GM21423 (cell line): ENCODE data around the gene TOR1AIP1.

Source experiments
- ATAC-seq: cut with Tn5 transposase; IDR thresholded peaks from one replicate; pipeline ENCODE4 v1.9.1; 2021; ENCODE audit warnings: mild to moderate bottlenecking, moderate library complexity; ENCODE audit not compliant: unreplicated experiment

TOR1AIP1 gene

DNA sequence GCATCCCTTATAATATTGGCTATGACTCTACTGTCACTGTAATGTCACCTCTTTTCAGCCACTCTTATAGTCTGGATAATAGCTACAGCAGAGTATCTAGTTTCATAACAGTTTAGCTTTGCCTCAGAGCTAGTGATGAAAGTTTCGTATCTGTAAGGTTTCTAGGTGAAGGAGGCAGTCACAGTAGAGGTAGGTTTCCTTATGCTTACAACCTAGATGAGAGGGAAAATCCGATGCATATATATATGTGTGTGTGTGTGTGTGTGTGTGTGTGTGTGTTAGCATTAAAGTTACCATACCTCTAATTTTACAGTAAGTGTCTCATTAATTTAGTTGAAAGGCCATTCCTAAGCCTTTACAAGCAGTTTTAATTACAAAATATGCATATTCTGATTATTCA lies 2.3 kb upstream of the TOR1AIP1 start:
- no peak for ATAC-seq

DNA sequence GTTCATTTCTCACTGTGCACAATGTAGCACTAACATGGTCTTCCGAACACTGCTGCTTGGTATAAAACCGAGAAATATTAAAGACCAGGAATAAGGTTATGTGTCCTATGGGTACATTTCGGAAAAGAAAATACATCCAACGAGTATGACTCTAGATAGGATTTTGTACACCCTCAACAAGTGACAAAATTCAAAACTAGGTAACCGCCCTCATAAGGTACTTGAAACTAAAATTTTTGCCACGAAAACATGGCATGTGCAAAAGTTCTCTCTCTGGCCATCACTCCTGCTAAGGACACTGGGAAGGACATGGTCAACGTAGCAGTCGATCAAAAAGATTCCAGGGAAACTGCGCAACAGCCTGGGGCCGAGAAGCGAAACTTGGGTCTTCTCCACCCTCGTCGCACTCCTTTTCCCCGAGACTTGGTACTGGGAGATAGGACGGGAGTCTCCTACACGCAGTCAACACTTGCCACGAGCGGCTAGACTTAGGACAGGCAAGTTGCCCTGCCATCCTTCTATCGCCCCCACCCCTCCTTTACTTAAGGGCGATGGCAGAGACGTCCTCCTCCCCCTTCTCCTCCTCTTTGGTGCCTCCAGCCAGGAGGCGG lies 338 bp upstream of the TOR1AIP1 start:
- no peak for ATAC-seq

DNA sequence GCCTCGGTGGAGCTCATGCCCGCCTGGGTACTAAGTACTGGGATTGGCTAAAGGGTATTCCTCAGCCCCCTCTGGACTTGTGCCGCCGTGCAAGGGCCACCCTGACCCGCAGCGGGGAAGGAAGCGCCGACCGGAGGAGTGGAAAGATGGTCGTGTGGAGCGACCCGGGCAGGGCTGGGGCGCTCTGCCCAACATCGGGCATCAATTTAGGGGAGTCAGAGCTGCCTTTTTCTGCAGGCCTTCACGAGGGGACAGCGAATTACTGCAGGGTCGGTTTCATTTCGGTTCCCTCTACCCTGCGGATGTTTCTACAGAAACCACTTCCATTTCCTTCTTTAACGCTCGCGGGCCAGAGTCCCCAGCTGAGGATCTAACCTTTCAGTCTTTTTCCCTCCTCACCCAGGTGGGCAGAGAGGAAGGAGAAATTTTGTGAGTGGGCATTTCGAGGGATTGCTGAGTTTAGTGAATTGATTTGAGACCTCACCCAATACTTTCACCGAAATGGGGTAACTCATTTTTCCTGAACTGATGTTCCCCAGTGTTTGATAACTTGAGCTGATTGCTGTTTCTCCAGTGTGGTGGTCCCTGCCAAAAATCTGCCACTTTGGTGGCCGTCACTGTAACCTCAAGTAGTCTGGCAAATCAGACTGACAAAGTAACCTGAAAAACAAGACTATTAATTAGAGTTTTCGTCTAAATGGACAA lies 1.1 kb downstream of the TOR1AIP1 start:
- peak; percentile 14 for ATAC-seq

DNA sequence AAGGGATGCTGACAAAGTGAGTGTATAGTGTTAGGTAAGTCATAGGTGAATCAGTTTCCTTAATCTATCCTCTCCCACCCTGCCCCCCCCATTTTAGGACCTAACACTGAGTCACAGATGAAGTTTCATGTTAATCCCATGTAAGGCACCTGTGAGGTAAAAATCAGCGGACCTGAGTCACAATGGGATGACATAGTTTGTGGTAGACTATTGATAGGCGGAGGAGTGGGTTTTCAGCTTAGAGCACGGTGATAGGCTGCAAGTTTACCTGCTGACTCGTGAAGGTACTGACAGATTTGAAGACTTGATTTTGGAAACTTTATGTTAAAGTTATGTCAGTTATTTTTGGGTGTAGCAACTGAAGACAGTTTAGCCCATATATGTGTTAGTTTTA lies 1.7 kb downstream of the TOR1AIP1 start:
- peak; percentile 26 for ATAC-seq

DNA sequence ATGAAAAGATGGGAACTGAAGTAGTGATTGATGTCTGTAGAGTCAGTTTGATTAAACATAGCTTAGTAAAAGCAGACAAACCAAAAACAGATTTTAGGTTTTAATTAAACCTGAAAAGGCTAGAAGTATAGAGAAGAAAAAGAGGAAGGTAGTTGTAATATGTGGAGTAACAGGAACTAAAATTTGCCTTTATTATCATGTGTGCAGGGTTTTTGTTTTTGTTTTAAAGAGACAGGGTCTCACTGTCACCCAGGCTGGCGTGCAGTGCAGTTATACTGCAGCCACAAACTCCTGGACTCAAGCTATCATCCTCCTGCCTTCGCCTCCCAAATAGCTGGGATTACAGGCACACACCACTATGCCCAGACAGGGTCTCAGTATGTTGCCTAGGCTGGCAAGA lies 6.0 kb downstream of the TOR1AIP1 start:
- ATAC-seq, result no peak

DNA sequence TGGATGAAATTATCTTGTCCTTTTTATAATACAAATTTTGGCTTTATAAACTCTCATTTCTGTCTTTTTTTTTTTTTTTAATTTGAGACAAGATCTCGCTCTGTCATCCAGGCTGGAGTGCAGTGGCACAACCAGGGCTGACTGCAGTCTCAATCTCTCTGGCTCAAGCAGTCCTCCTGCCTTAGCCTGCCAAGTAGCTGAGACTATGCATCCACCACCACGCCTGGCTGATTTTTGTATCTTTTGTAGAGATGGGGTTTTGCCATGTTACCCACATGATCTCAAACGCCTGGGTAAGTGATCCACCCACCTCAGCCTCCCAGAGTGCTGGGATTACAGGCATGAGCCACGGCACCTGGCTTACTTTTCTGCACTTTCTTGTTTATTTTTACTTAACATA lies 7.5 kb downstream of the TOR1AIP1 start:
- ATAC-seq, result no peak

DNA sequence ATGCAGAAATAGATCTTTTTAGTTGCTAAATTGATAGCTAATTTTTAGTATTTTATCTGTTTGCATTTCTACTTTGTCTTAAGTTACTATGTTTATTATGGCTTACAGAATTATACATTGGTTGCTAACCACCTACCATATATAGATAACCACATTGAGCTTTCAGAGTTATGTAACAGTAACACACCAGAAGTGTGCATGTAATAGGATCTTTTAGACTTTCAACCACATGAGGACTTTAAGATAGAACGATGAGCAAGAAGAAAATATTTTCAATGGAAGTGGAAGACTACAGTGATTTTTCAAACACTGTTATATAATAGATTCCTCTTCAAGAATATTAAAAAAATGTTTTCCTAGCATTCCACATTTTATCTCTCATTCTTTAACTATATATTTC lies 28.8 kb downstream of the TOR1AIP1 start:
- no peak for ATAC-seq

DNA sequence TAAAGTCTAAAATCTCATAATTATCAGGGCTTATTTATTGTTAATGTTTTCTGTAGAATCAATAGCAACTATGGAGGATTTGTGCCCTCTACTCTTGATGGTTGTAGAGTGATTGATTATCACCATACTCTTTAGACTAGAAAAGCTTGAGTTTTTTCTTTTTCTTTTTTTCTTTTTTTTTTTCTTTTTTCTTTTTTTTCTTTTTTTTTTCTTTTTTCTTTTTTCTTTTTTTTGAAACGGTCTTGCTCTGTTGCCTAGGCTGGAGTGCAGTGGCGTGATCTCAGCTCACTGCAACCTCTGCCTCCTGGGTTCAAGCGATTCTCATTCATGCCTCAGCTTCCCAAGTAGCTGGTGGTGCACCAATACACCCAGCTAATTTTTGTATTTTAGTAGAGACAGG lies 29.7 kb downstream of the TOR1AIP1 start:
- no peak for ATAC-seq

DNA sequence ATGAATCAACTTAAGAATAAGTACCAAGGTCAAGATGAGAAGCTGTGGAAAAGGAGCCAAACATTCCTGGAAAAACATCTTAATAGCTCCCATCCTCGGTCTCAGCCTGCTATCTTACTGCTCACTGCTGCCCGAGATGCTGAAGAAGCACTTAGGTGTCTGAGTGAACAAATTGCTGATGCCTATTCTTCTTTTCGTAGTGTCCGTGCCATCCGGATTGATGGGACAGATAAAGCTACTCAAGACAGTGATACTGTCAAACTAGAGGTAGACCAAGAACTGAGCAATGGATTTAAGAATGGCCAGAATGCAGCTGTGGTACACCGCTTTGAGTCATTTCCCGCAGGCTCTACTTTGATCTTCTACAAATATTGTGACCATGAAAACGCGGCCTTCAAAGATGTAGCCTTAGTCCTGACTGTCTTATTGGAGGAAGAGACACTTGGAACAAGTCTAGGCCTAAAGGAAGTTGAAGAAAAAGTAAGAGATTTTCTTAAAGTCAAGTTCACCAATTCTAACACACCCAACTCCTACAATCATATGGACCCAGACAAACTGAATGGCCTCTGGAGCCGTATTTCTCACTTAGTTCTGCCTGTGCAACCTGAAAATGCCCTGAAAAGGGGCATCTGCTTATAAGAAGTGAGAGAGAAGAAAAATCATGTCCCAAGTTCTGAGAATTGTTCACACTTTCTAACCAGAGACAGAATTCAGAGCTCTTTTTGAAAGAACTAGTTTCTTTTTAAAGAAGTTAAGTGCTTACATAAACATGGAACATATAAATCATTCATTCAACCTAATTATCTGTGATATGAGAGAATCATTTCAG lies 35.7 kb downstream of the TOR1AIP1 start:
- no peak for ATAC-seq

DNA sequence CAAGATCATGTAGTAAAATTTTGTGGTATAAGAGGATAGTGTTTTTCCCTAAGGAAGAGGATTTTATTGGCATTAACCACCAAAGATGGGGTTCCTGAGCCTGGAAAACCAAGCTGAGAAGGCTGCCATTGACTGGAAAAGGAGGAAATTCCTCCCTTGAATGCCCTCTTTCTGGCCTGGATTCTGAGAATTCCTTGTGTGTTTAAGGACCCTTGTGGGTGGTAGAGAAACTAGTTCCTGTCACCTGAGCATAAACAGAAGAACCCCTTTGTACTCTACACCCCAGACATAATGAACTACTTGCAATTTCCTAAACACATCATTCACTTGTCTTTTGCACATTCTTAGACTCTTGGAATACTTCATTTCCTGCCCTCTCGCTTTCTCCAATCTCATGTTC lies 39.4 kb downstream of the TOR1AIP1 start:
- ATAC-seq, result no peak

DNA sequence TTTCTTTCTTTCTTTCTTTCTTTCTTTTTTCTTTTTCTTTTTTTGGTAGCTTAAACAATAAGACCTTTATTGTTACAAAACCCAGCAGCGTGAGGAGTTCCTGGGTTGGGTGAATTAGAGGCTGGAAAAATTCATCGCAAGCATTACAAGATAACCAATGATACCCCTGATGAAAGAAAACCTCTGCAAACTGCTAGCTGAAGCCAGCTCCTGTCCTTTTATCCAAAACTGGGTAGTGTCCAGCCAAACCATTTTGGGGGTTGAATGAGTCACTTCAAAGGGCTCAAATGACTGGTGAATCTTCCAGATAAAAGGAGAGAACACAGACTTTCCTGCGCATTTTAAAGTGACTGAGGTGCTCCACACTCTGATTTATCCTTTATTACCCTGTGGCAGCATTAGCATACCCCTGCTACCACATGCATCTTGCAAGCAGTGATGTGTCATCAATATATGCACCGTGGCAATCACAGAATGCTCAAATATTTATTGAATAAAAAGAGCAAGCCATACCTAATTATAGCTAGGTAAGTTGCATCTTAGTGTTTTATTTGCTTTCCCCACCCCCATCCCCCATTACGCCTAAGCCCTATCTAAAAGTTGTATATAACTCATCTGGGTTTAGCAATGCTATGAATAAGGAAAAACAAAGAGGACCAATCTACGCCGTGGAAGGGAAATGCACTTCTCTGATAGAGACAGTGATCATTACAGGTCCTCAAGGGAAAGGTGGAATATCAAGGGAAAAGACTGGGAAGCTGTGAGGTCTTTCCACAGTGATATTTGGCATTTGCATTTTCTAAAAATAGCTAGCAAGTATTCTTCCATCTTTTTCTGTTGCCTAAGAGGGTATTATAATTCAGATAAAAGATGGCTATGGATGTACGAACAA lies 40.1 kb downstream of the TOR1AIP1 start:
- no peak for ATAC-seq

DNA sequence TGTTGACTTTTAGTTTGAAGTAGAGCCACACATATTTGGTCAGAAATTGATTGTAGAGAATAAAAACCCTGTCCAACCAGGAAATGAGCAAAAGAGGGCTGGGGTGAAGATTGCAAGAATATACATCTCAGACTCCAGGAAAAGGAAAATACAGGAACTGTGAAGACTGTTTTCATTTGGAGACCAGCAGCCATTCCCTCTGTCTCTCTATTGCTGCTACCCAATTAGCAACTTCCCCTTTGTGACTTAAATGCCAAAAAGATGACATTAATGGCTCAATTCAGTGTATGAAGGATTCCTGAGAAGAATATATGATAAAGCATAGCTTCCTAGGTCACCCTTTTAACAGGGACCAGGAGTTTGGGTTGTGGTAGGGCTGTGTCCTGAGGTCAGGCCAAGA lies 40.9 kb downstream of the TOR1AIP1 start:
- ATAC-seq, result no peak

DNA sequence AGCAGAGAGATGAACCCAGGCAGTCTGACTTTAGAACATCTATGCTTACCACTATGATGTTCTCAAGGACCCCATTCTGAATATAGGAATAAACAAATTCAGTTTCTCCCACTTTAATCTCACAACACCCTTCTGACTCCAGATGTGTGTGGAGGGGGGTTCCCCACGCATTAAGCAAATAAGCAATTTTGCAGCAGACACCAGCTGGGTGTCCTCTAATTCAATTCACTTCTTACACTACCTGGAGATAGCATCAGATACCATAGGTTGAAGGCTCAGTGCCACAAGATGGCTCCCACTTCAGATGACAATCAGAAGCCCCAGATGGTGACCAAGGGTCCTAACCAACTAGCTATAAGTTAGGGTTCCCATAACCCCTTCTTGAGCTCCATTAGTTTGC lies 42.2 kb downstream of the TOR1AIP1 start:
- no peak for ATAC-seq

DNA sequence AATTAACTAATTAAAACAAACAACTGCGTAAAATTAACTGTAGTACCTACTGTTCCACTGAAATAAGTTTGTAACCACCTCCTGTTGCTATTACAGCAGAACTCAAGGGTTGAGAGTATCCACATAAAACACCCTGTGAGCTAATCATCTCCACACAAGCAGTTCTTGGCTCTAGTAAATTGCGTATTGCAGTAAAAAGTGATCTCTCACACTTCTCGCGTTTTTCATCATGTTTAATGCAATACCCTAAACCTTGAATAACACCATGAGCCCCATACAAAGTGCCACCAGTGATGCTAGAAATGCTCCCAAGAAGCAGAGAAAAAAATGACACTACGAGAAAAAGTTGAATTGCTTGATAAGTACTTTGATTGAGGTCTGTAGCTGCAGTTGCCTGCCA lies 43.2 kb downstream of the TOR1AIP1 start:
- no peak for ATAC-seq

DNA sequence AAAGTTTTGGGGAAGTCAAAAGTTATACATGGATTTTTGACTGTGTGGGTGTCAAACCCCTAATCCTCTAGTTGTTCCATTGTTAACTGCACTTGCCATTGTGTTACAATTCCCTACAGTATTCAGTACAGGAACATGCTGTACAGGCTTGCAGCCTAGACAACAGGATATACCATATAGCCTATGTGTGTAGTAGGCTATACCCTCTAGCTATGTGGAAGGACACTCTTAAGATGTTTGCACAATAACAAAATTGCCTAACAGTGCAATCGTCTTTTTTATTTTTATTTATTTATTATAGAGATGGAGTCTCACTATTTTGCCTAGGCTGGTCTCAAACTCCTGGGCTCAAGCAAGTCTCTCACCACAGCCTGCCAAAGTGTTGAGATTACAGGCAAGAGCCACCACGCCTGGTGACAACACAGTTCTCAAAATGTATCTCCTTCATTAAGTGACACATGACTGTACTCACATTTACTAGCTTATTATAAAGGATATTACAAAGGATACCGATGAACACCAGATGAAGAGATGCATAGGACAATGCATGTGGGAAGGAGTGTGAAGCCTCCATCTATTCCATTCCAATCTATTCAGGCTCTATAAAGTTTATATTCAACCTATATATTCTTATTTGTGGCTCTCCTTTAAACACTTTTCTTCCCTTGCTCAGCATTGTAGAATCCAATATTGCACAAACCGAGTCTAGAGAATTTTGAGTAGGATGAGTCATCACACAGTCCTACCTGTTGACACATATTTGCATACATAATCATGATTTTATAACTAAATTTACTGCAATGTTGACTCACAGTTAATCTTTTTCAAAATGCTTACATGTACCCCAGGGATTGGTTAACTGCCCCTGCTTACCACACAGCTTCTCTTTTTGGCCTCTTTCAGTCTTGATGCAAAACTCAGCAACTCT lies 44.1 kb downstream of the TOR1AIP1 start:
- ATAC-seq, result no peak

DNA sequence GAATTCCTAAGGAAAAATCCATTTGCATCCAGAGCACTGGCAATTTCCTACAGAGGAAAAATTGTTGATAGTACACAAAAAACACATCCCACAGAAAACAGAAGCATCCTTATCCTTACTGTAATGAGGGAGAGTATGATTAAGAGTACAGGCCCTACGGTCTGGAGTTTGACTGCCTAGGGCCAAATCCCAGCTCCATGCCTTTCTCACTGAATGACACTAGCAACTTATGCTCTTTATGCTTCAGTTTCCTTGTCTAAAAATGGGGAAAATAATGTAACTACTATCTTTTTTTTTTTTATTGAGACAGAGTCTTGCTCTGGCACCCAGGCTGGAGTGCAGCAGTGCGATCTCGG lies 44.7 kb downstream of the TOR1AIP1 start:
- no peak for ATAC-seq

DNA sequence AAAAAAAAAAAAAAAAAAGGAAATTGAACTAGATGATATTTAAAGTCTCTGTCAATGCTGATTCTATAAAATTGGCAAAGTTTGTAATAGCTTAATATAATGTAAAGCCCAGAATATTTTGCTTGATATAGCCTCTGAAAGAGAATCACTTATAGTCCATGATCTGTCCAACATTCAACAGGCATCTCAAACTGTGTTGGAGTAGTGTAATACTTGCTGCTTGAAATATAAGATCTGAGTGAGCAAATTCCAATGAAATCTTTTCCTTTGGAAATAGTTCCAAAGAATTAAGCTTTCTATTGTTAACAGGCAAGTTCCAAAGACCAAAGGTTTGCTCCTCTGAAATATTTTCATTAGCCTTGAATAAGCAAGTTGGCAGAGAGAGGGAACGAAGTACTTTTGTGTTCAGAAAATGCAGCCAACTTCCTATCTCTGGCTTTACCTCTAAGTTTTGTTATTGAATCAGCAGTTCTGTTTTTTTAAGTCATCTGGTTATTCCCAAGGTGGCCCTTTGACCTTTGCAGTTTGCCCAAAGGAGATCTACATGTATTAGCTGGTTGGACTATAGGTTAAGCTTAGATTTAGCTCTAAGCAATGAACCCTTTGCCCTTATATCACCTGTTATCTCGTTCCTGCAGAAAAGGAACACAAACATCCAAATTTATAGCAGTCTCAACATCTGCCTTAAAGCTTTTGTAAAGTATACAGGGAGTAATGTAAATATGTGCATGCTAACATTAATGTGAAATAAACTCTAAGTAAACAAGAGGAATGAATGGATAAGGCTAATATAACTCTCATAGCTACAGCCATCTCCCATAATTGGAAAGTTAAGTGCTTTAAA lies 48.1 kb downstream of the TOR1AIP1 start:
- no peak for ATAC-seq

DNA sequence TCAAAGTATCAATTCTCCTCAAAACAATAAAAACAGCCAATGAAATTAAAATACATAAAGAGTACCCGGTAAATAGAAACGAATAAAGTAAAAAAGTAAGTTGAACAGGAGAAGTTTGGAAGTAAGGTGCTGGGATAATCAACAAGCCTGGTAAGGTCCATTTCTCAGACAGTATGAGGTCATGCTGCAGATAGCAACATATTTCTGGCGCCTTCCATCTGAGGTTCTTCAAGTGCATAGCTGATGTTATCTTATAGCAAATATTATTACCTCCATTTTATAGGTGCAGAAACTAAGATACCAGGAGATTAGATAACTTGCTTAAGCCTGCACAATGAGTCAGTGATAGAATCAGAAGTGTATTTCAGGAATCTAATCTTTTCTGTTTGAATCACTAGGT lies 48.8 kb downstream of the TOR1AIP1 start:
- no peak for ATAC-seq

DNA sequence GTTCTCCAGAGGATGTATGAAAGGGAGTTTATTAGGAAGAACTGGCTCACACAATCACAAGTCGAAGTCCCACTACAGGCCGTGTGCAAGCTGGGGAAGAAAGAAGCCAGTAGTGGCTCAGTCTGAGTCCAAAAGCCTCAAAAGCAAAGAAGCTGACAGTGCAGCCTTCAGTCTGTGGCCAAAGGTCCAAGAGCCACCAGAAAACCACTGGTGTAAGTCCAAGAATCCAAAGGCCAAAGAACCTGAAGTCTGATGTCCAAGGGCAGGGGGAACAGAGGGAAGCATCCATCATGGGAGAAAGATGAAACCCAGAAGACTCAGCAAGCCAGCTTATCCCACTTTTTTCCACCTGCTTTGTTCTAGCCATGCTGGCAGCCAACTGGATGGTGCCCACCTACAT lies 51.1 kb downstream of the TOR1AIP1 start:
- ATAC-seq, result no peak
